CD4-positive, alpha-beta T cell treated with Interleukin-17A for 1 hour (primary cell): ENCODE results near the gene GPR171.

ENCODE experiments used
- DNase-seq: peaks from one replicate; pipeline ENCODE4 v3.0.0-alpha.2; 2020

Gene GPR171

GRCh38 chr3:151174351-151174750 lies 28.7 kb downstream of the GPR171 start:
- no peak for DNase-seq

- DNase-seq: peak; percentile 54
Observed at GRCh38 chr3:151171145-151171757, 31.8 kb downstream of the GPR171 start.

- DNase-seq: peak; percentile 20
Observed at GRCh38 chr3:151169948-151170679, 32.9 kb downstream of the GPR171 start.

GRCh38 chr3:151169262-151169947 lies 33.6 kb downstream of the GPR171 start:
- no peak for DNase-seq

- peak; percentile 80 for DNase-seq
Observed at GRCh38 chr3:151168269-151169094, 34.5 kb downstream of the GPR171 start.

GRCh38 chr3:151166161-151166560 lies 36.9 kb downstream of the GPR171 start:
- no peak for DNase-seq

GRCh38 chr3:151165226-151165625 lies 37.8 kb downstream of the GPR171 start:
- no peak for DNase-seq

- no peak for DNase-seq
Observed at GRCh38 chr3:151159806-151160205, 43.2 kb downstream of the GPR171 start.

- DNase-seq: peak; percentile 66
Observed at GRCh38 chr3:151156618-151157216, 46.3 kb downstream of the GPR171 start.

GRCh38 chr3:151155409-151156128 lies 47.4 kb downstream of the GPR171 start:
- no peak for DNase-seq

GRCh38 chr3:151154566-151154965 lies 48.5 kb downstream of the GPR171 start:
- no peak for DNase-seq

GRCh38 chr3:151152455-151153079 lies 50.4 kb downstream of the GPR171 start:
- no peak for DNase-seq
